GM23248 (cell line): ENCODE measurements around the gene THAP2.

Experiments used
- EZH2 ChIP-seq: fragments of 200-600 bp; sonication (generic); IDR thresholded peaks from 2 replicates; pipeline ENCODE4 v1.6.1; 2018; ENCODE audit warnings: antibody characterized with exemption, mild to moderate bottlenecking; ENCODE audit not compliant: insufficient read depth, poor library complexity, severe bottlenecking
- EZH2phosphoT487 ChIP-seq: fragments of 200-600 bp; sonication (generic); IDR thresholded peaks from 2 replicates; pipeline ENCODE4 v1.6.1; 2018; ENCODE audit warnings: antibody characterized with exemption, moderate library complexity, mild to moderate bottlenecking, low read depth; ENCODE audit not compliant: insufficient read depth

DNA sequence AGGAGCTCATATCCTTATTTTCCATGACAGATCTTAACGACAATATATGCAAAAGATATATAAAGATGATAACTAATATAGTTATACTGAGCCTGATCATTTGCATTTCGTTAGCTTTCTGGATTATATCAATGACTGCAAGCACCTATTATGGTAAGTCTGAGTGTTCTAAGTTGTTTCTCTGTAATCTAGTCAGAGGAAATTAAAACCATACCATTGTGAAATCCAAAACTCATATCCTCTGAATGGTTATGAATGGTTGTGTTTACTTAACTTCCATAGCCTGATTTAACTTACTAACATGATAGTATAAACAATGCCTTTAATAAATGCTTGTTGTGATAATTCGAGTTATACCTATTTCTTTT, 22.5 kb downstream of the THAP2 start:
- TF ChIP-seq EZH2phosphoT487 (no peak), EZH2 (no peak)
